DND-41 (cell line): ENCODE data around the gene RAB3C.

Experiments
- ATAC-seq: fragments of 200-7000 bp; cut with Tn5 transposase; 3 replicates; pipeline ENCODE4 v1.9.1; 2021; ENCODE audit warnings: low read depth; ENCODE audit not compliant: insufficient read depth
- DNase-seq: peaks from one replicate; pipeline ENCODE4 v3.0.0-alpha.2; 2020
- H2AFZ ChIP-seq: 2 replicates; pipeline ENCODE4 v1.6.0; 2012; ENCODE audit warnings: low read depth, low read length
- H3K27ac ChIP-seq: 2 replicates; pipeline ENCODE4 v1.5.1; 2012; ENCODE audit warnings: low read length, inconsistent platforms
- H3K27me3 ChIP-seq: fragments of 200-600 bp; sonication (generic); 2 replicates; pipeline ENCODE4 v1.6.0; 2012; ENCODE audit warnings: low read length, mild to moderate bottlenecking, inconsistent platforms; ENCODE audit not compliant: insufficient read depth, poor library complexity
- H3K36me3 ChIP-seq: 2 replicates; pipeline ENCODE4 v1.5.1; 2012; ENCODE audit warnings: low read length, inconsistent platforms; ENCODE audit not compliant: insufficient read depth
- H3K4me1 ChIP-seq: 2 replicates; pipeline ENCODE4 v1.5.1; 2012; ENCODE audit warnings: mild to moderate bottlenecking, low read length; ENCODE audit not compliant: insufficient read depth
- H3K4me2 ChIP-seq: 2 replicates; pipeline ENCODE4 v1.6.0; 2012; ENCODE audit warnings: mild to moderate bottlenecking, moderate library complexity, low read length, inconsistent platforms; ENCODE audit not compliant: insufficient read depth
- H3K4me3 ChIP-seq, 2 experiments: fragments of 200-600 bp in 1 of 2; shearing (Covaris generic) in 1 of 2; 2 replicates each; pipeline ENCODE4 v1.5.1; 2012 to 2016; ENCODE audit warnings: inconsistent platforms in 2 of 2, low read length in 2 of 2, mild to moderate bottlenecking in 2 of 2, low read depth in 1 of 2, moderate library complexity in 1 of 2
- H3K79me2 ChIP-seq: 2 replicates; pipeline ENCODE4 v1.6.0; 2012; ENCODE audit warnings: low read length, inconsistent platforms; ENCODE audit not compliant: insufficient read depth
- H3K9ac ChIP-seq: 2 replicates; pipeline ENCODE4 v1.6.0; 2012; ENCODE audit warnings: low read depth, mild to moderate bottlenecking, inconsistent platforms, low read length, moderate library complexity
- H3K9me3 ChIP-seq: 2 replicates; pipeline ENCODE4 v1.5.1; 2012; ENCODE audit warnings: low read length, moderate library complexity, mild to moderate bottlenecking, inconsistent platforms; ENCODE audit not compliant: insufficient read depth, severe bottlenecking
- H4K20me1 ChIP-seq: 2 replicates; pipeline ENCODE4 v1.6.0; 2012; ENCODE audit warnings: low read length; ENCODE audit not compliant: insufficient read depth
- CTCF ChIP-seq: IDR thresholded peaks from 2 replicates; pipeline ENCODE4 v1.5.1; 2012; ENCODE audit warnings: borderline replicate concordance, low read length, moderate library complexity, mild to moderate bottlenecking; ENCODE audit not compliant: poor library complexity, severe bottlenecking; ENCODE audit errors: extremely low read depth
- EZH2 ChIP-seq: IDR thresholded peaks from 3 replicates; pipeline ENCODE4 v1.6.1; 2012; ENCODE audit warnings: borderline replicate concordance, low read depth, mild to moderate bottlenecking, moderate library complexity, low read length, inconsistent platforms; ENCODE audit not compliant: severe bottlenecking

Gene RAB3C

GRCh38 chr5:58544195-58544594 is 38.7 kb upstream of the RAB3C start:
- Histone ChIP-seq H3K4me3 (no peak overlapping the region), H3K9ac (no peak overlapping the region), H2AFZ (no peak overlapping the region), H3K27ac (no peak overlapping the region), H3K4me2 (no peak overlapping the region), H3K27me3 (no peaks in the 10 kb centered on the region), H4K20me1 (no peaks in the 10 kb centered on the region), H3K79me2 (no peaks in the 10 kb centered on the region), H3K9me3 (no peaks in the 10 kb centered on the region), H3K36me3 (no peaks in the 10 kb centered on the region), H3K4me1 (no peaks in the 10 kb centered on the region)
- ATAC-seq (no peak), DNase-seq (no peak)
- TF ChIP-seq EZH2 (no peak), CTCF (no peak)

- Histone ChIP-seq H2AFZ (no peak overlapping the region), H3K9me3 (no peaks in the 10 kb centered on the region), H3K27me3 (no peaks in the 10 kb centered on the region), H3K9ac (no peak overlapping the region), H3K4me3 (no peak overlapping the region), H3K27ac (no peak overlapping the region), H4K20me1 (no peaks in the 10 kb centered on the region), H3K4me2 (no peak overlapping the region), H3K79me2 (no peaks in the 10 kb centered on the region), H3K36me3 (no peaks in the 10 kb centered on the region), H3K4me1 (no peaks in the 10 kb centered on the region)
- TF ChIP-seq CTCF: no peak
- no peak for TF ChIP-seq EZH2
- DNase-seq (no peak), ATAC-seq (no peak)
These were observed 37.9 kb upstream of the RAB3C start for GRCh38 chr5:58544926-58545325.

- Histone ChIP-seq H3K79me2 (no peaks in the 10 kb centered on the region), H3K27me3 (no peaks in the 10 kb centered on the region), H3K4me2 (no peak overlapping the region), H3K4me1 (no peaks in the 10 kb centered on the region), H4K20me1 (no peaks in the 10 kb centered on the region), H3K27ac (no peak overlapping the region), H2AFZ (no peak overlapping the region), H3K9me3 (no peaks in the 10 kb centered on the region), H3K4me3 (no peak overlapping the region), H3K36me3 (no peaks in the 10 kb centered on the region), H3K9ac (no peak overlapping the region)
- TF ChIP-seq CTCF: no peak
- TF ChIP-seq EZH2: no peak
- DNase-seq: no peak
- ATAC-seq: no peak
These were observed 37.0 kb upstream of the RAB3C start for GRCh38 chr5:58545912-58546311.

- no peaks in the 10 kb centered on the region for H3K27me3 ChIP-seq
- H3K4me2 ChIP-seq: no peak overlapping the region
- H3K4me3 ChIP-seq: no peak overlapping the region
- TF ChIP-seq CTCF (no peak), EZH2 (no peak)
- no peak overlapping the region for H2AFZ ChIP-seq
- H3K9me3 ChIP-seq: no peaks in the 10 kb centered on the region
- no peaks in the 10 kb centered on the region for H3K4me1 ChIP-seq
- no peaks in the 10 kb centered on the region for H3K79me2 ChIP-seq
- no peaks in the 10 kb centered on the region for H3K36me3 ChIP-seq
- ATAC-seq (no peak), DNase-seq (no peak)
- H3K9ac ChIP-seq: no peak overlapping the region
- no peak overlapping the region for H3K27ac ChIP-seq
- no peaks in the 10 kb centered on the region for H4K20me1 ChIP-seq
These were observed 34.8 kb upstream of the RAB3C start for GRCh38 chr5:58548068-58548467.
